ENCODE data around the gene SKP1.

SKP1 gene

DNA sequence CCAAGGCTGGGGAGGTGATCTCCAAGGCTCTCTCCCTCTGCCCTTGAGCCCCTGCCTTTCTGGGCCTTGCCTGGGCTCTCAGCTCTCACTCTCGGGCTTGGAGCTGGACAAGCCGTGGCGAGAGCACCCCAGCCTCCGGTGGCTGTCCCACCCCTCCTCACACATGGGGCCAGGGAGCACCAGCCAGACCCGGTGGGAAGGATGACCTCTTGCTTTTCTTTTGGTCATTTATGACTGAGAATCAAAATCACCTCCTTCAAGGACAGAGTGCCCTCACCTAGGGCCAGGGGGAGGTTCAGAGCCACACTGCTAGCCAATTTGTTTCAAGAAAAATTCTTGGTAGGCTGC is 48.1 kb downstream of the SKP1 start:
- DNase-seq = no peak

- no peak for DNase-seq
Measured at GRCh38 chr5:134127988-134128647, 48.6 kb downstream of the SKP1 start.

DNA sequence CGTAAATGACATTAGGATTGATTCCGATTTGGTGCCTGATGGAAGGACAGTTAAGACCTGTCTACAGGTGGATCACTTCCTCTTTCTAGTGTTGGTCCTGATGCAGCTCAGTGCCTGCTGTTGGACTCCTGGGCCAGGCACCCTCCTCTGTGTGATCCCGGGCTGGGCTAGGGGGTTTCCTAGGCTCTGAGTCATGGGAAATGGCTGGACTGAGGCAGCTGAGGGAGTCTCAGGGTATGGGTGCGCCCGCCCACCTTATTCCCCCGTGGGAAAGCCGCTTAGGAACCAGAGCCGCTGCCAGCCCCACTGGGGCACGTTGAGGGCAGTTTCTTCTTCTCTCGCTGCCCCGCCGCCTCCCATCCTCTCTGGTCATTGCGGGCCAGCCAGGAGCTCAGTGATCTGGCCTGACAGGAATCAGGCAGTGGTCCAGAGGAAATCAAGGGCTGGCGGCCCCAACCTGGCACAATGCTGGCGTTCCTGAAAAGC is 49.3 kb downstream of the SKP1 start:
- DNase-seq = peak; percentile 37

- DNase-seq = no peak
Measured at GRCh38 chr5:134125039-134126015, 51.4 kb downstream of the SKP1 start.

- DNase-seq = peak; percentile 64
Measured at GRCh38 chr5:134124289-134125038, 52.3 kb downstream of the SKP1 start.

DNA sequence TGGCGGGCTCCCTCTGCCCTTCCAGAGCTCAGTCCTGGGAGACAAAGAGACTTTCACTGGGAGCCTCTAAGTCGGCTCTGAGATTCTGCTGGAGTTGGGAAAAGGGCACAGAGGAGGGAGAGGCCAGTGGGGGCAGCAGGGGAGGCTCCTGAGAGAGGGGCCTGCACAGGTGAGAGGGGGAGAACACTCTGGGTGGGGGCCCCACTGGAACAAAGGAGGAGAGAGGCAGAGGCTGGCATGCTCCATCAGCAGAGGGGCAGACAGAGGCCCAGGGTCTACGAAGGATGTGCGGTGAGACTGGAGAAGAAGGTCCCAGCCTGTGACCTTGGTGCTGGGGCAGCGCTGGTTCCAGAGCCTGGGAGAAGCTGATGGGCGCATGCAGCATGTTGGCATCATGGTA is 53.4 kb downstream of the SKP1 start:
- DNase-seq = no peak

GRCh38 chr5:134122530-134122929 is 54.2 kb downstream of the SKP1 start:
- DNase-seq = peak; percentile 76

DNA sequence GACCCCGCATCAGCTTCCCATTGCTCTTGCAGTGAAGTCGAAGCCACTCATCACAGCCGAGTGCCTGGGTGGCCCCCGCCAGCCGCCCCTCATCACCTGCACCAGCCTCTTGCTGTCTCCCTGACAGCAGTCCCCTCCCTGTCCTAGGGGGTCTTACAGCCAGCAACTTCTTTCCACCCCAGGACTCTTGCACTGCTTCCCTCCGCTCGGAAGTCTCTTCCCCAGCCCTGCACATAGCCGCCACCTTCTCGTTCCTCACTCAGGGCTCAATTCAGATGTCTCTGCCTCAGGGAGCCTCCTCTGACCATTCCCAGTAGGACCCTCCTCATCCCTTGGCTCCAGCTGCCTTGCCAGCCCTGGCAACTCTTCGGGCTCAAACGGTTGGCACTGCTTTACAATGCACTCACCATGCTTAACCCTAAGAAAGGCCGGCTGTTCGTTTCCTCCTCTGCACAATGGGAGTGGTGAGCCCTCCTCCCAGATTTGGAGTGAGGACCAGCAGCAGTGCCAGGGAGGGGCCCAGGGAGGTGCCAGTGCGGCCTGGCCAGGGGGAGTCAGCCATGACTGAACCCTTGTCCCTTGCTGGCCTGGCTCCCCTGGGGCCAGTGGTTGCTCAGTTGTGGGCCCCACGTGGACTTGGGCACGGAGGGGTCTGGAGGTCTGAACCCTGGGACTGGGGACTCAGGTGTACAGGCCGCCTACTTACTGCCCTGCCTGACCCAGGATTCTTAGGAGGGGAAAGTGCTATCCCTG is 56.2 kb downstream of the SKP1 start:
- no peak for DNase-seq

GRCh38 chr5:134119720-134120119 is 57.0 kb downstream of the SKP1 start:
- no peak for DNase-seq

DNA sequence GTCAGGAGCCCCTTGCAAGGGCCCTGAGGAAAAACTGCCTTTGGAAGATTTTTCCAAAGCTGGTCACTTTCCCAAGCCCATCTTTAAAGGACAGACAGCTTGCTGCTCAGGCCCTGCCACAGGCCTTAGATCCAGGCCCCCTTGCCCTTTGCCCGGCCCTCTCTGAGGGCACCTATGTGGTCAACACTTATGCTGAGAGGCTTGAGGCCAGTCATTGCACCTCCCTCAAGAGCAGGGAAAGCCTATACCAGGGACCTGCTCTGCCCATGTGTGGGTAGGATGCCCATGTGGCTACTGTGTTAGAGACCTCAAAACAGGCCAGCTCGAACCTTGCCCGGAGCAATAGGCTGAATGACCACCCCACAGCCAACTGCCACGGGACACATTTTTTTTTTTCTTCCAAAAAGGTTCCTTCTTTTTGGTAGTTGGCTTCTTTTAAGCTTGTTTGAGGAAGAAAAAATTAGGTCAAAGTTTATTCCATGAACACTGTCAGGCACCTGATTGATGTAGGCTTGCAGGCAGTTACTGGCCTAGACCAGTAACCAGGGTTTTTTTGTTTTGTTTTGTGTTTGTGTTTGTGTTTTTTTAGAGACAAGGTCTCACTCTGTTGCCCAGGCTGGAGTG is 58.4 kb downstream of the SKP1 start:
- no peak for DNase-seq

DNA sequence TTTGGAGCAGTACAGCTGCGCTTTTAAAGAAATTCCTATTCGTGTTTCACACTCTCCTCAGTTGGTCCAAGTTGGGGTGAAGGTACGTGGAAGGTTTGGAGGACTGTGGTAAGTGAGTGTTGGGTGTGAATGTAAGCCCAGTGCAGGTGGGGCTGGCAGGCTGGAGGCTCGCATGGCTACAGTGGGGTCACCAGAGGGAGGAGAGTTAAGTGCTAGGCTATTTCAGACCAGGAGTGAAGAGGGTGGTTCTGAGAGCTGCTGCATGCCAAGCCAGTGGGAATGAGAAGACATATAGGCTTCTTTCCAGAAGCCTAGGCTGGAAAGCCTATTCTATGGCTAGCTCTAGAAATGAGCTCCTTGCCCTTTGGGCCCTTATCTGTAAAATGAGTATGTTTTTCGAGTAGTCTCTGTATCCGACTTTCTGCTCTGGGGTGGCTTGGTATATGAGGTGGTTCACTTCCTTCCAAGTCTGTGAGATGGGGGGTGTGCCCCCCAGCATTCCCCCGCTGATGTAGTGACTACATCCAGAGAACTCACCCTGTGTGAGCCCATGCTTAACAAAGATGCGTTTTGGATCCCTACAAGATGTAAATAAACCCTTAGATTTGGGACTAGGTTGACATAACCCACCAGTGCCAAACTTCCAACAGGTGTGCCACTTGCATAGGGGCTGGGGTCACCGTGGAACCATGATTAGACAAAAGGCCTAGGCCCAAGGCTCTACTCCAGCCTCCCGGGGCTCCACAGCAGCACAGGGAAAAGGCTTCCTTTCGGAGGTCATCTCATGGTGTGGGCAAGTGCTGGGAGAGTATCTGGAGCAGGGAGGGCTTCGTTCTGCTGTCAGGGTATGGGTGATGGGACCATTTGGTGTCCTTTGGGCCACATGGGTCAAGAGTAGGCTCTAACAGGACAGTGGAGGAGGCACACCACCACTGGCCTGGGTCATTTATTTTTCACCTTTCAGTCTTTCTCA is 59.7 kb downstream of the SKP1 start:
- no peak for DNase-seq

DNA sequence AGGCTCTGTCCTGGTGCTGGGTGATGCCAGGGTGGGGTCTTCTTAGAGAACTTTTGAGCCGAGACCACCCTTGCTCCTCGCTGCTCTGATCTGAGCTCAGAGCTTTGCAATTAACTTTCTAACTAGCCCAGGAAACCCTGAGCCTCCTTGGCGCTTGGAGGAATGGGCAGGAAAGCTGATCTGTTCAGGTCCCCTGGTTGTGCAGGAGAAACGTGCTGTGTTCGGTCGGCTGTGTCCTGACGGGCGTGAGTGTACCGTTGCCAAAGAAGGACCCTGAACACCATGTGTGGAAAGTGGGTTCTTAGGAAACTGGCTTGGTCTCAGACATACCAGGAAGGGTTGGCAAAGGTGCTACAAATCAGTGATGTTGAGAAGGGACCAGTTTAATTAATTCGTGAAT is 60.5 kb downstream of the SKP1 start:
- DNase-seq = no peak

DNA sequence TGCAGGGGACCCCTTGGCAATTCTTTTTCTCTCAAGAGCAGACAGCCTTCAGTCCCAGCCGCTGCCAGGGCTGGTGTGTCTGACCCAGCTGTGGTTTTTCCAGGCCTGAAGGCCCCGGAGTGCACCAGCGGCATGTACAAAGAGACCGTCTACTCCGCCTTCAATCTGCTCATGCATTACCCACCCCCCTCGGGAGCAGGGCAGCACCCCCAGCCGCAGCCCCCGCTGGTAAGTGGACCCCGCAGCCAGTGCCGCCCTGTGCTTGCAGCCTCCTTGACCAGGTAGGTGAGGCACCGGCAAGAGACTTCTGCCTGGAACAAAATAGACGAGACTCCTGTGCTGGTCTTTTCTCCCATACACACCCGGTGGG is 61.0 kb downstream of the SKP1 start:
- no peak for DNase-seq

DNA sequence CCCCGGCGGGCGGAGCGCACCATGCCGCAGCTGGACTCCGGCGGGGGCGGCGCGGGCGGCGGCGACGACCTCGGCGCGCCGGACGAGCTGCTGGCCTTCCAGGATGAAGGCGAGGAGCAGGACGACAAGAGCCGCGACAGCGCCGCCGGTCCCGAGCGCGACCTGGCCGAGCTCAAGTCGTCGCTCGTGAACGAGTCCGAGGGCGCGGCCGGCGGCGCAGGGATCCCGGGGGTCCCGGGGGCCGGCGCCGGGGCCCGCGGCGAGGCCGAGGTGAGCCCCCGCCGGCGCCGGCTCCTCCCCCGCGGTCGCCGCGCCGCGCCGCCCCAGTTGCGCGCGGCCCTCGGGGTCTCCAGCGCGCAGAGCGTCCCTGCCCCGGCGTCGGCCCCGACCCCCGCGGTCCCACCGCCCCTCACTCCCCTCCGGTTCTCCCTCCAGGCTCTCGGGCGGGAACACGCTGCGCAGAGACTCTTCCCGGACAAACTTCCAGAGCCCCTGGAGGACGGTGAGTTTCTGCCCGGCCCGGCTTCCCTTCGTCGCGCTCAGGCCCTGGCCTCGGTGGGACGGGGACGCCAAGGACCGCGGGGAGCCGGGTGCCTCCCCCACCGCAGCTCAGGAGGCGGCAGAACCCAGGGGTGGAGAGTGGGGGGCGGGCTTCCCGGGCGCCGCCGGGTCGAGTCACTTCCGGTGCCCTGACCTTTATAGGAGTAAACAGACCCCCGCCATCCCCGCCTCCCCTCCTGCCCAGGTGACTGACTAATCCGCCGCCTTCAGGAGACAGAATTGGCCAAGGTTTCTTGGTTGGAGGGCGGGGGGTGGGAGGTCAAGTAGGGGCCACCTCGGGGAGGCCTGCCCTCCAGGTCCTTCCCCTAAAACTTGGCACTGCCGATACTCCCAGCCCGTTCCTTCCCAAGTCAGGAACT is 61.6 kb downstream of the SKP1 start:
- peak; percentile 67 for DNase-seq

- peak; percentile 74 for DNase-seq
Measured at GRCh38 chr5:134113902-134114875, 62.6 kb downstream of the SKP1 start, which contains the start of gene TCF7. TSS of gene TCF7 (plus strand) at chr5:134114681. CDS start at chr5:134114907, 226 bp downstream.

GRCh38 chr5:134113363-134113889 is 63.3 kb downstream of the SKP1 start:
- DNase-seq = no peak

DNA sequence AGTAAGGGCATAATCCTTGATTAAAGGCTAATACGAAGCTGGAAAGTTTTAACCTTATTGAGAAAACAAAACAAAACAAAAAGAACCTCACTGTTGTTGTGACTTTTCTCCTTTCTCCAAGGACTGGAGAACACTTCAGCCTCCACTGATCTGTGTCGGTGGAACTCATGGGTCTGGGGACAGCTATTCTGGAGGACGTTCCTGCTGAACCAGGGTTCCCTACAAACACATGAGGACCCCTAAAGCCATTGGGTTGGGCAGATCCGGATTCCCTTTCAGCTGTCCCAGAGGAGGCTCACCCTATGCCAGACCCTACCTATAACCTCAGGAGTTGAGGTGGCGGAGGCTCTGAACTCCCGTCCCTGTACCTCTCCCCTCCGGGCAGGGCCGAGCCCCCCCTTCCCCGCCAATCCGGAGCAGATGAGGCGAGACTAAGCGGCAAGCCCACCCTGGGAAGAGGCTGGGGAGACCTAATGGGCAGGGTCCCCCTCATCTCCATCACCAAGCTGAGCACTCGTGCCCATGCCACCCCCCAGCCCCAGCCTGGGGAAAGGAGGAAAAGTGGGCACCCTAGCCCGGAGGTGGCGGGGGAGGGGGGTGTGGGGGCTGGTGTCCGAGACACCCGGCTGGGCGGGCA is 63.9 kb downstream of the SKP1 start:
- no peak for DNase-seq

All from central memory CD4-positive, alpha-beta T cell (primary cell).